PC-3 (cell line): ENCODE results near the gene PKDCC. TPM values are rescaled to one million over a fixed set of nuclear protein-coding genes. Genes with fewer than 3 reads are reported as not detected.

Experiments
- ATAC-seq: fragments of 200-7000 bp; cut with Tn5 transposase; 2 replicates; pipeline ENCODE4 v1.9.1; 2020; ENCODE audit warnings: mild to moderate bottlenecking, moderate library complexity
- BruUV-seq: library from RNA; stranded (reverse); fragments of 400-500 nt; replicated peaks from 2 replicates; lab custom pipeline; 2021; lab: Mats Ljungman, UMichigan
- CTCF ChIA-PET: fragments of 300-600 bp; sonication (Branson Sonifier 250); formaldehyde crosslinking; loops from one replicate; lab custom pipeline; 2022; ENCODE audit warnings: antibody characterized with exemption; lab: Charles Lee
- POLR2A ChIA-PET: fragments of 300-600 bp; sonication (Branson Sonifier 250); formaldehyde crosslinking; loops from one replicate; lab custom pipeline; 2022; ENCODE audit warnings: antibody characterized with exemption; ENCODE audit not compliant: unreplicated experiment; lab: Charles Lee
- DNase-seq: peaks from one replicate; pipeline ENCODE4 v3.0.0-alpha.2; 2015
- H2AFZ ChIP-seq: fragments of 300-600 bp; sonication (generic); 2 replicates; pipeline ENCODE4 v1.6.0; 2016; ENCODE audit warnings: antibody characterized with exemption, low read length
- H3F3A ChIP-seq: fragments of 300-600 bp; sonication (generic); one replicate; pipeline ENCODE4 v1.6.0; 2017; ENCODE audit warnings: antibody characterized with exemption, low read length, control low read depth, mild to moderate bottlenecking; ENCODE audit not compliant: unreplicated experiment
- H3K27ac ChIP-seq: fragments of 300-600 bp; sonication (generic); 2 replicates; pipeline ENCODE4 v1.5.1; 2016; ENCODE audit warnings: mild to moderate bottlenecking, low read length
- H3K27me3 ChIP-seq: fragments of 300-600 bp; sonication (generic); 2 replicates; pipeline ENCODE4 v1.6.1; 2016; ENCODE audit warnings: low read length, mixed read lengths
- H3K36me3 ChIP-seq: fragments of 300-600 bp; sonication (generic); 2 replicates; pipeline ENCODE4 v1.6.1; 2016; ENCODE audit warnings: low read depth, mixed run types, low read length, mixed read lengths
- H3K4me1 ChIP-seq: fragments of 300-600 bp; sonication (generic); 2 replicates; pipeline ENCODE4 v1.5.1; 2016; ENCODE audit warnings: low read length; ENCODE audit not compliant: insufficient read depth
- H3K4me2 ChIP-seq: fragments of 300-600 bp; sonication (generic); 2 replicates; pipeline ENCODE4 v1.6.0; 2016; ENCODE audit warnings: low read length
- H3K4me3 ChIP-seq: fragments of 300-600 bp; sonication (generic); 2 replicates; pipeline ENCODE4 v1.5.1; 2016; ENCODE audit warnings: mild to moderate bottlenecking, low read length, mixed read lengths
- H3K79me2 ChIP-seq: fragments of 300-600 bp; sonication (generic); 2 replicates; pipeline ENCODE4 v1.6.1; 2017; ENCODE audit warnings: low read length, mixed read lengths
- H3K9ac ChIP-seq: fragments of 300-600 bp; sonication (generic); 2 replicates; pipeline ENCODE4 v1.6.0; 2016; ENCODE audit warnings: mild to moderate bottlenecking, low read length
- H3K9me2 ChIP-seq: fragments of 300-600 bp; sonication (generic); replicated peaks from 2 replicates; pipeline ENCODE4 v1.6.1; 2016; ENCODE audit warnings: mixed run types, low read length, mixed read lengths
- H3K9me3 ChIP-seq: fragments of 300-600 bp; sonication (generic); 2 replicates; pipeline ENCODE4 v1.6.1; 2016; ENCODE audit warnings: low read length, mixed read lengths
- H4K20me1 ChIP-seq: fragments of 300-600 bp; sonication (generic); 2 replicates; pipeline ENCODE4 v1.6.1; 2016; ENCODE audit warnings: low read length, mixed read lengths
- EZH2 ChIP-seq: fragments of 300-600 bp; sonication (generic); IDR thresholded peaks from one replicate; pipeline ENCODE4 v1.6.1; 2017; ENCODE audit warnings: antibody characterized with exemption, mild to moderate bottlenecking, low read length; ENCODE audit not compliant: unreplicated experiment
- EZH2phosphoT487 ChIP-seq: fragments of 300-600 bp; sonication (generic); IDR thresholded peaks from 2 replicates; pipeline ENCODE4 v1.6.1; 2018; ENCODE audit warnings: mild to moderate bottlenecking, antibody characterized with exemption, low read length, borderline replicate concordance
- intact Hi-C: fragments of 100-400 bp; cut with micrococcal nuclease; formaldehyde crosslinking; loops from 2 replicates; pipeline ENCODE4 v1.9.0; 2023
- total RNA-seq: library from RNA; depleted of rRNA; stranded (reverse); fragments of >200 nt; gene quantifications from 2 replicates; pipeline ENCODE4 v1.2.3, GENCODE V29; 2014
- TF ChIP-seq, protein P1 (sequence below): fragments of 300-600 bp; sonication (generic); conservative IDR thresholded peaks from 2 replicates; pipeline ENCODE4 v1.5.1; 2017; ENCODE audit warnings: antibody characterized with exemption, low read depth, mild to moderate bottlenecking, low read length

PKDCC gene
- total RNA-seq, 1 experiment from 2014 or later = 2.1 TPM

- Histone ChIP-seq H3K27me3 (peaks cover 29% of the 10 kb centered on the region), H3K4me2 (peak overlapping the region; percentile 76), H3K4me3 (peak overlapping the region; percentile 55), H3K9me2 (no peaks in the 10 kb centered on the region), H3K9ac (no peak overlapping the region), H3F3A (no peaks in the 10 kb centered on the region), H2AFZ (peak overlapping the region; percentile 57; the same call in 1 of the 2 replicates), H3K9me3 (no peaks in the 10 kb centered on the region), H4K20me1 (no peaks in the 10 kb centered on the region), H3K79me2 (no peaks in the 10 kb centered on the region), H3K36me3 (no peaks in the 10 kb centered on the region), H3K4me1 (peaks cover 6% of the 10 kb centered on the region; the same call in 1 of the 2 replicates), H3K27ac (no peak overlapping the region)
- ATAC-seq = peak; percentile 29
- POLR2A ChIA-PET = no interaction called here
- CTCF ChIA-PET = no interaction called here
- intact Hi-C loops = no loop called here
- no peak for TF ChIP-seq EZH2
- no peak for TF ChIP-seq EZH2phosphoT487
- TF ChIP-seq, protein P1, sequence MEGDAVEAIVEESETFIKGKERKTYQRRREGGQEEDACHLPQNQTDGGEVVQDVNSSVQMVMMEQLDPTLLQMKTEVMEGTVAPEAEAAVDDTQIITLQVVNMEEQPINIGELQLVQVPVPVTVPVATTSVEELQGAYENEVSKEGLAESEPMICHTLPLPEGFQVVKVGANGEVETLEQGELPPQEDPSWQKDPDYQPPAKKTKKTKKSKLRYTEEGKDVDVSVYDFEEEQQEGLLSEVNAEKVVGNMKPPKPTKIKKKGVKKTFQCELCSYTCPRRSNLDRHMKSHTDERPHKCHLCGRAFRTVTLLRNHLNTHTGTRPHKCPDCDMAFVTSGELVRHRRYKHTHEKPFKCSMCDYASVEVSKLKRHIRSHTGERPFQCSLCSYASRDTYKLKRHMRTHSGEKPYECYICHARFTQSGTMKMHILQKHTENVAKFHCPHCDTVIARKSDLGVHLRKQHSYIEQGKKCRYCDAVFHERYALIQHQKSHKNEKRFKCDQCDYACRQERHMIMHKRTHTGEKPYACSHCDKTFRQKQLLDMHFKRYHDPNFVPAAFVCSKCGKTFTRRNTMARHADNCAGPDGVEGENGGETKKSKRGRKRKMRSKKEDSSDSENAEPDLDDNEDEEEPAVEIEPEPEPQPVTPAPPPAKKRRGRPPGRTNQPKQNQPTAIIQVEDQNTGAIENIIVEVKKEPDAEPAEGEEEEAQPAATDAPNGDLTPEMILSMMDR = no peak
- no TSS peak for BruUV-seq
- DNase-seq = no peak
Observed at GRCh38 chr2:42048299-42049220, 739 bp downstream of the PKDCC start.

DNA sequence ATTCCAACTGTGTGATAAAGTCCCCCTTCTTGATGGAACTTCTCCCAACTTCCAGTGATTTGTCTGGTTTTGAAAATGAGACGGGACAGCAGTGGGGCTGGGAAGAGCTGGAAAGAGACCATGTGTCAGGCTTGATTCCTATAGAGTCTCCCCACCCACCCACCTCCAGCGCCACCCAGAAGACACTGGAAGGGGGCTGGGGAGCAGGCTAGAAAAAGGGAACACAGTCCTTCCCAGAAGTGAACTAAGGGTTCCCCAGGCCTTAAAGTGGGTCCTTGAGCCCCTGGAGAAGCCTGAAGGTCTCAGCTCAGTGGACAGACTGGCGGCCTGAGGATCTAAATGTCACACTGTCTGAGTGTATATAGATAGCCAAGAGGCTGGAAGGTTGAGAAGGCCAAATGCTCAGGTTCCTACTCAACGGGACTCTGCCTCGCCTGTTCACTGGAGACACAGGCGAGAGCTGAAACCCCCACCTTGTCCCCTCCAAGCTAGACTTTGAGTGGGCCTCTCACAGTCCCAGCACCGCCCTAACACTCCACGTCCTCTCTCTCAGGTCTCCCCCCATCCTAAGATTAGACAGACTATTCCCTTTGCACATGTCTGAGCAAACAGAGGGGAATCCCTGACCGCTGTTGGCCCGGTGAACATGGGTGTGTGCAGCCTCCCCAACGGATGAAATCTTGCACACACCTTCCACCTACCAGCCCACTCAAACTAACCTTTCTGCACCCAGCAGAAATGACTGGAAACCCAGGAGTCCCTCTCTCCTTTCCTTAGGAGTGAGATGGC is 1.6 kb downstream of the PKDCC start:
- H3K27ac ChIP-seq = no peak overlapping the region
- peaks cover 6% of the 10 kb centered on the region; the same call in 1 of the 2 replicates for H3K4me1 ChIP-seq
- no TSS peak for BruUV-seq

More for the DNA sequence above, 1.6 kb downstream of the PKDCC start:
- Histone ChIP-seq H3K36me3 (no peaks in the 10 kb centered on the region), H3K79me2 (no peaks in the 10 kb centered on the region), H3K9ac (no peak overlapping the region), H3K4me2 (peak overlapping the region; percentile 76), H3K4me3 (peak overlapping the region; percentile 55; the same call in 1 of the 2 replicates), H2AFZ (no peak overlapping the region), H4K20me1 (no peaks in the 10 kb centered on the region), H3K9me2 (no peaks in the 10 kb centered on the region), H3K27me3 (peaks cover 27% of the 10 kb centered on the region), H3K9me3 (no peaks in the 10 kb centered on the region), H3F3A (no peaks in the 10 kb centered on the region)
- POLR2A ChIA-PET = no interaction called here
- CTCF ChIA-PET = no interaction called here
- DNase-seq = no peak
- intact Hi-C loops = no loop called here
- no peak for TF ChIP-seq EZH2
- TF ChIP-seq EZH2phosphoT487 = no peak
- TF ChIP-seq, protein P1 = no peak
- no peak for ATAC-seq
